Nephron (organoid): ENCODE results near the gene AICDA.

Source experiments
- H3K27ac Mint-ChIP-seq, 3 experiments: 2 replicates each; pipeline ENCODE4 v1.8.0; 2020; ENCODE audit warnings: mixed read lengths in 3 of 3, mild to moderate bottlenecking in 2 of 3, moderate library complexity in 1 of 3
- H3K27me3 Mint-ChIP-seq: 2 replicates; pipeline ENCODE4 v1.8.0; 2021; ENCODE audit warnings: low read depth, mild to moderate bottlenecking, moderate library complexity, mixed read lengths
- H3K36me3 Mint-ChIP-seq: 2 replicates; pipeline ENCODE4 v1.8.0; 2020; ENCODE audit warnings: low read depth, mixed read lengths
- H3K4me1 Mint-ChIP-seq: 2 replicates; pipeline ENCODE4 v1.8.0; 2020; ENCODE audit warnings: mixed read lengths
- H3K4me3 Mint-ChIP-seq, 3 experiments: 2 replicates each; pipeline ENCODE4 v1.8.0; 2020; ENCODE audit warnings: mild to moderate bottlenecking in 3 of 3, mixed read lengths in 3 of 3, moderate library complexity in 2 of 3
- H3K9me3 Mint-ChIP-seq: 2 replicates; pipeline ENCODE4 v1.8.0; 2020; ENCODE audit warnings: mixed read lengths
- TF ChIP-seq, protein P1 (sequence below), 3 experiments: fragments of 200-600 bp; sonication (generic); IDR thresholded peaks; one replicate each; pipeline ENCODE4 v1.5.0; 2021; ENCODE audit warnings: antibody characterized with exemption in 3 of 3; ENCODE audit not compliant: unreplicated experiment in 3 of 3

AICDA gene

DNA sequence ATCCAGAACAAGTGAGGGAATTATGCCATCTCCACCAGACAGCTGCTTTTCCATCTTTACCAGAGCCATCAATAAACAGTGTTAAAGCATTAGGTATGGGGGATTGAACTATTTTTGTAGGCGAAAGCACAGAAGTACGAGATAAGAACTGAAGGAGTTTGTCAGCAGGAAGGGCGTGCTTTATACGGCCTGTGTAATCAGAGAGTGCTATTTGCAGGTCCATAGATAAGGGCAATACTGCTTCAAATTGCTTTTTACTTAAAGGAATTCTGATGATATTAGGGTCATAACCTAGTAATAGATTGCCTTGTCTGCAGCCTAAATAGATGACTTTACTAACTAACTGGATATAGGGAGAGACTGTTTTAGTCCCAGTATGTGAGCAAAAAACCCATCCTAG, 51.6 kb downstream of the AICDA start:
- no peak overlapping the region for H3K27ac Mint-ChIP-seq
- no peaks in the 10 kb centered on the region for H3K27me3 Mint-ChIP-seq
- TF ChIP-seq, protein P1, sequence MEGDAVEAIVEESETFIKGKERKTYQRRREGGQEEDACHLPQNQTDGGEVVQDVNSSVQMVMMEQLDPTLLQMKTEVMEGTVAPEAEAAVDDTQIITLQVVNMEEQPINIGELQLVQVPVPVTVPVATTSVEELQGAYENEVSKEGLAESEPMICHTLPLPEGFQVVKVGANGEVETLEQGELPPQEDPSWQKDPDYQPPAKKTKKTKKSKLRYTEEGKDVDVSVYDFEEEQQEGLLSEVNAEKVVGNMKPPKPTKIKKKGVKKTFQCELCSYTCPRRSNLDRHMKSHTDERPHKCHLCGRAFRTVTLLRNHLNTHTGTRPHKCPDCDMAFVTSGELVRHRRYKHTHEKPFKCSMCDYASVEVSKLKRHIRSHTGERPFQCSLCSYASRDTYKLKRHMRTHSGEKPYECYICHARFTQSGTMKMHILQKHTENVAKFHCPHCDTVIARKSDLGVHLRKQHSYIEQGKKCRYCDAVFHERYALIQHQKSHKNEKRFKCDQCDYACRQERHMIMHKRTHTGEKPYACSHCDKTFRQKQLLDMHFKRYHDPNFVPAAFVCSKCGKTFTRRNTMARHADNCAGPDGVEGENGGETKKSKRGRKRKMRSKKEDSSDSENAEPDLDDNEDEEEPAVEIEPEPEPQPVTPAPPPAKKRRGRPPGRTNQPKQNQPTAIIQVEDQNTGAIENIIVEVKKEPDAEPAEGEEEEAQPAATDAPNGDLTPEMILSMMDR (IDR thresholded peaks at IDR 0.05; ENCODE audit: unreplicated experiment in 3 of 3), result no peak
- H3K36me3 Mint-ChIP-seq, result no peaks in the 10 kb centered on the region
- peaks cover 14% of the 10 kb centered on the region for H3K9me3 Mint-ChIP-seq
- H3K4me1 Mint-ChIP-seq, result no peaks in the 10 kb centered on the region
- H3K4me3 Mint-ChIP-seq, result no peak overlapping the region

- H3K4me3 Mint-ChIP-seq, result no peak overlapping the region
- H3K9me3 Mint-ChIP-seq, result peaks cover 14% of the 10 kb centered on the region
- no peaks in the 10 kb centered on the region for H3K4me1 Mint-ChIP-seq
- no peak overlapping the region for H3K27ac Mint-ChIP-seq
- no peaks in the 10 kb centered on the region for H3K27me3 Mint-ChIP-seq
- no peaks in the 10 kb centered on the region for H3K36me3 Mint-ChIP-seq
- TF ChIP-seq, protein P1 (IDR thresholded peaks at IDR 0.05; ENCODE audit: unreplicated experiment in 3 of 3), result no peak
These were observed 53.0 kb downstream of the AICDA start for GRCh38 chr12:8559676-8560075.

GRCh38 chr12:8556531-8557097, 56.0 kb downstream of the AICDA start:
- peaks cover 7% of the 10 kb centered on the region for H3K9me3 Mint-ChIP-seq
- TF ChIP-seq, protein P1 (IDR thresholded peaks at IDR 0.05; ENCODE audit: unreplicated experiment in 3 of 3), result no peak

GRCh38 chr12:8554451-8555195, 58.0 kb downstream of the AICDA start:
- H3K9me3 Mint-ChIP-seq, result no peaks in the 10 kb centered on the region
- no peaks in the 10 kb centered on the region for H3K27me3 Mint-ChIP-seq
- no peaks in the 10 kb centered on the region for H3K36me3 Mint-ChIP-seq
- no peak overlapping the region for H3K4me3 Mint-ChIP-seq
- TF ChIP-seq, protein P1 (IDR thresholded peaks at IDR 0.05; ENCODE audit: unreplicated experiment in 3 of 3), result no peak
- H3K4me1 Mint-ChIP-seq, result no peaks in the 10 kb centered on the region
- no peak overlapping the region for H3K27ac Mint-ChIP-seq

More at GRCh38 chr12:8556531-8557097, 56.0 kb downstream of the AICDA start:
- no peaks in the 10 kb centered on the region for H3K36me3 Mint-ChIP-seq
- H3K4me1 Mint-ChIP-seq, result no peaks in the 10 kb centered on the region
- H3K27ac Mint-ChIP-seq, result no peak overlapping the region
- no peaks in the 10 kb centered on the region for H3K27me3 Mint-ChIP-seq
- H3K4me3 Mint-ChIP-seq, result no peak overlapping the region

GRCh38 chr12:8553088-8553627, 59.5 kb downstream of the AICDA start:
- no peaks in the 10 kb centered on the region for H3K36me3 Mint-ChIP-seq
- no peaks in the 10 kb centered on the region for H3K27me3 Mint-ChIP-seq
- no peaks in the 10 kb centered on the region for H3K9me3 Mint-ChIP-seq

More at GRCh38 chr12:8553088-8553627, 59.5 kb downstream of the AICDA start:
- TF ChIP-seq, protein P1 (IDR thresholded peaks at IDR 0.05; ENCODE audit: unreplicated experiment in 3 of 3), result no peak
- Mint-ChIP-seq H3K4me3 (no peak overlapping the region), H3K4me1 (no peaks in the 10 kb centered on the region), H3K27ac (no peak overlapping the region)
